Stimulated activated CD4-positive, alpha-beta T cell treated with anti-CD3 and anti-CD28 coated beads, Interleukin-1b, Interleukin-23, amount 100 ng/mL, for 1 hour (primary cell): Measurements from ENCODE around the gene GBA2.

Source experiments
- DNase-seq, 2 donors: peaks; one replicate each; pipeline ENCODE4 v3.0.0-alpha.2; 2020; ENCODE audit warnings: low read depth in 2 of 2

The GBA2 gene

DNA sequence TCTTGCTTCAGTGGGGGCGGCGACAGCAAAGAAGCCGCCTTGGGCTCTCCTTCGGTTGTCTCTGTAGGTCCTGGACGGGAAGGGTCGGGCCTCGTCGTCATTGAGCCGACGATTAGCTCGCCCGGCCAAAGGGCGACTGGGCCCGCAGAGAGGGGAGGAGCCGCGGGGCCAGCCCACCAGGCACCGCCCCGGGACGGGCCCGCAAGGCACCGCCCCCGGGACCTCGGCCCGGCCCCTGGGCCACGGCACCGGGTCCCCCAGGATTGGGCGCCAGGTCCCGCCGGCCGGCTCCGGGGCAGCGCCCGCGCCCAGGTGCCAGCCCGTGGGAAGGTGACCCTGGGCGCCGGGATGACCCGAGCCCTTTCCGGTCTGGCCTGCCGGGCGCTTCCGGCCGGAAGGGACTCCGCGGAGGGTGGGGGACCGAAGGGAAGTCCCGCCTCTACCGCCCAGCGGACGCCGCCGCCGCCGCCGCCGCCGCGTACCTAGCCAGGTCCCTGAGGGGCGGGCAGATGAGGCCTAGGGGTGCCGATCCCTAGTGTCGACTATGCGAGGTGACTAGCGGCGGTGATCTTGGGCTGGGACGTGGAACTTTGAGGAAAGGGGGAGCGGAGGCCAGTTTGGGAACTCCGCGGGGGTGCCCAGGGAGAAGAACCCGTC lies at the start of gene GBA2, which contains the start of gene RGP1:
Gene GBA2, minus strand, starts transcription at position 371 of the 657 bp plus-strand sequence. CDS start 524 bp downstream, outside the sequence.
Gene RGP1, plus strand, starts transcription at position 430 of the 657 bp plus-strand sequence. CDS start 469 bp downstream, outside the sequence.
- peak in 1 of 2 donors; percentile 38 for DNase-seq

- DNase-seq: no peak
Observed at GRCh38 chr9:35797311-35798109, 48.5 kb upstream of the GBA2 start.

- no peak for DNase-seq
Observed at GRCh38 chr9:35795695-35796094, 46.7 kb upstream of the GBA2 start.

DNA sequence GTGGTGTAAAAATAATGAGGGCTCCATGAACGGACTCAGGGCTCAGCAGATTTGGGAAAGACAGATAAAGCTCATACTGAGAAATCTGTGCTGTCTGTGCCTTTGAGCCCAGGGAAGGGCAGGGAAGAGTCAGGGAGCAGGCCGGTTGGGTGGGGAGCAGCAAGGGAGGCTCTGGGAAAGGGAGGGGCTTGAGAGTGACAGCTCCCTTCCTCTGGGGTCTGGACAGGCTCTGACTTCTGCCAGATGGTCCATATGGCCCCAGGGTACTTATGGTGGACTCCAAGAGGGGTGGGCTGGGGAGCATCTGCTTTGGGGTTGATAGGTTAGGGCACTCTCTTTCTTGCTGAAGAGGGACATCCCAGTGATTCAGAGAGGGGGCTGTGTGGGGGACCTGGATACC lies 44.4 kb upstream of the GBA2 start:
- DNase-seq: no peak

DNA sequence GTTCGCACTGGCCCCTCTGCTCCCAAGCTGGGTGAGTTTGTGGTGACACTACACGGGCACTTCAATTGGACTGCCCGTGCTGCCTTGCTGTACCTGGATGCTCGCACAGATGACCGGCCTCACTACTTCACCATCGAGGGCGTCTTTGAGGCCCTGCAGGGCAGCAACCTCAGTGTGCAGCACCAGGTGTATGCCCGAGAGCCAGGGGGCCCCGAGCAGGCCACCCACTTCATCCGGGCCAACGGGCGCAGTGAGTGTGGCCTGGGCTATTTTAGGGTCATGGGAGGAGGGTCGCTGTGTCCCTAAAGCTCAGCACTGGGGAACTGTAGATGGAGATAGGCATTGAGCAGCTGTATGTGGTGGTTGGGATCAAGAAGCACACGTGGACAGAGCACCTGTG lies 43.8 kb upstream of the GBA2 start:
- no peak for DNase-seq

GRCh38 chr9:35792024-35792813 lies 43.2 kb upstream of the GBA2 start:
- DNase-seq: no peak

- no peak for DNase-seq
Observed at GRCh38 chr9:35791297-35791921, 42.4 kb upstream of the GBA2 start, which contains the start of gene NPR2. Gene NPR2, plus strand, starts transcription at chr9:35791591. Its CDS starts 818 bp downstream, at chr9:35792409.

DNA sequence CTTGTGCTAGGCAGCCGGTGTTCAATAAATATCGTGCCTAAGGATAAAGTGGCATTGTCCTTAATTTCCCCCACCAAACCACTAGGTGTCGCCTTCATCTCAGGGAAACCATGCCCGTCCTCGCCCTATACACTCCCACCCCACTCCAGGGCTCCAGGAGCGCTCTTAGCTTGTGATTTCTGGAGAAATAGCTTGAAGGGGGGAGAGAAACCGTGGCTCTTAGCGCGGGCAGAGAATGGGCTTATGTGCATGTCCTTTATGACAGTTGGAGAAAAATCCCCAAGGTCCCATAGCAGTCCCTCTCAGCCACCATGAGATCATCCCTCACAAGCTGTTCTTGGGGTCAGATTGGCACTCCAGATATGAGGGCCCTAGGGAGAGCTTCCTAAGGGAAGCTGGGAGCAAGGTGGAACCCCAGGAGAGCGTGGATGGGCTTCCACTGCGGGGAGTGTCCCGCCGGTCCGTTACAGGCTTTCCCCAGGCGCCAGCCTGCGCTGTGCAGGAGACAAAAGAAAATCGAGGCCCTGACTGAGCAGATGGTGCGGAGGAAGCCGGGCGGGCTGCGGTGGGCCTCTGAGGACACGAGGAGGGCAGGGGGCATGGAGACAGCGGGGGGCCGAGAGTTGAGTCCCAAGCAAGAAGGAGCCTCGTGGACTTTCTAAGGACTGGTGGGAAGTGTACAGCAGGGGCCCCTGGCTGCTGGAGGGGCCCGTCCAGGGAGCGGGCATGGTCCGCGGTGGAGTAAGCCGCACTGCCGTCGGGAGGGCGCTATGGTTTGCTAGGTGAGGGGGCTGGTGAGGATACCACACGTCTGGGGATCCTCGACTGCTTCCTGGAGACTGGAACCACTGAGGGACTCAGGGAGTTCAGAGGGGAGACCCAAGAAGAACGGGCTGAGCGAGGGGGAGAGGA lies 41.6 kb upstream of the GBA2 start:
- DNase-seq: peak in 1 of 2 donors; percentile 16

GRCh38 chr9:35790025-35790384 lies 41.0 kb upstream of the GBA2 start:
- DNase-seq: no peak

- DNase-seq: no peak
Observed at GRCh38 chr9:35789541-35789940, 40.5 kb upstream of the GBA2 start.

GRCh38 chr9:35783418-35783817 lies 34.4 kb upstream of the GBA2 start:
- no peak for DNase-seq

GRCh38 chr9:35781066-35781465 lies 32.0 kb upstream of the GBA2 start:
- DNase-seq: no peak

GRCh38 chr9:35778496-35778895 lies 29.5 kb upstream of the GBA2 start:
- no peak for DNase-seq

DNA sequence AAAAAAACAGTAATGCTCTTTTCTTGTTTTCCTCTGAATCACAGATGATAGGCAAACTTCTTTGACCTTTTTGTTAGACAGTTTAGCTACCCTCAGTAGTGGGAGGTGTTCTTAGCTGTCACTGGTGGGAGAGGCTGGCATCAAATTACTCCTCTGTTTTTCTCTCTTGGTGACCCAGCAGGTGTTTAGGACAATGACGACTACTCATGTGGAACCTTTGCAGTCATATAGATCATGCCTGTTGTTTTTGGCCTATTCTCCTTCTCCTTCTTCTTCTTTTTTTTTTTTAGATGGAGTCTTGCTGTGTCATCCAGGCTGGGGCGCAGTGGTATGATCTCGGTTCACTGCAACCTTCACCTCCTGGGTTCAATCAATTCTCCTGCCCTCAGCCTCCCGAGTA lies 27.0 kb upstream of the GBA2 start:
- no peak for DNase-seq

DNA sequence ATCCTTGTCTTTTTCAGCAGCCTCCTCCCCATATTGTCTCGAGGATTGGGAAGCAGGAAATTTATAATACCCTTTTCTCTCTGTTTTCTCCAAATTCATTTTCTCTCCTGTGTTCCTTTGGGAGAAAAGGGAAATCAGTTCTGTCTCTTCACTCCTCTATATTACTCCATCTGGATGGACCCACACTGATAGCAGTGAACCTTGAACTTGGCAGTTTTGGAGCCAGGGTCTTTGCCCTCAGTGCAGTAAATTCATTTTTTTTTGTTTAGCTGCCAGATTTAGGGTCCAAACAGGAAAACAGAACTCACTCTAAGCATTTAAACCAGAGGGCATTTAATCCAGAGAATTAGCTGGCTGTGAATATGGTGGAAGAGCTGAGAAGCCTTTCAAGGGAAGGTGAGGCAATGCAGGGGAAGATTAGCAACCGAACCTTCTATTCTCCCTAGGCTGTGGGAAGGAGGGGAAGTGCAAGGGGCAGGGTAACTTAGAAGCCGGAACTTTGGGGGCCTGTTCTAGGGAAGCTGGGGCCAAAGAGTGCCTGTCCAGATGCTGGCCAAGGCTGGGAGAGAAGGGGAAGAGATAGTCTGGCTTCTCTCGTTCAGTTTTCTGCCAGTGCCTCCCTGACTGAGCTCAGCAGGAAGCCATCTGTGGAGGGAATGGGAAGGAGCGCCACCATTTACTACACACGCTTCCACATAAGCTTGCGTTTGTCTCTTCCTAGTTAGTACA lies 26.0 kb upstream of the GBA2 start:
- DNase-seq: no peak

GRCh38 chr9:35771943-35772342 lies 22.9 kb upstream of the GBA2 start:
- DNase-seq: no peak

DNA sequence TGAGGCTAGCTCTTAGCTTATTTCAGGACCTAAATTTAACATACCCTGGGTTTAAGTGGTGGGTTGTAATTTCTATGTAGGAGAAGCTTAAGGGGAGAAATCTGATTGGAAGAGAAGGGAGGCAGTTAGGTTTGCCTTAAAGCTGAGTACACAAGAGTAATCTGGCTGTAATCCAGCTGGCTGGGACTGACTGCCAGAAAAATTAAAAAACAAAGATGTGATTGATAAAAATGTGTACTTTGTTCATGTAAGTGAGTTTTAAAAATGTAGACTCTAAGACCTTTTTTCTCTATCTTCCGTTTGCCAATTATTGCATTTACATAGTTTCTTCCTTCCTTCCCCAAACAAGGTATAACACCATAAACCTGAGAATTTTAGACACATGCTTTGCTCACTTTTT lies 22.5 kb upstream of the GBA2 start:
- no peak for DNase-seq

DNA sequence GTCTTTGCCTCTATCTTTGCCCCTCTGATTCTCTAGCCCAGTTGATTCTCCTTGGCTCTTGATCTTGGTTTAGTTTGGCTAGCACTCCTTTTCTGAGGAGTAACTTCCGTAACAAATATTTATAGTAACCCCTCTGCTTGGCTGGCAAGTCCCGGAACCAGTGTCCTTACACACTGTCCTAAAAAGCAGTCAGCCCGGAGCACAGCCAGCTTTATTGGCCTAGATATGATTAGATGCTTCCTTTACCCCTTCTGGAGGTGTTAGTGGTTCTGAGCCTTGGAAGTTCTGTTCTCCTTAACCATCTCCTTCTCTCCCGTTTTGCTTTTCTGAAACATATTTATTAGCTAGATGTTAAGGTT lies 22.0 kb upstream of the GBA2 start:
- no peak for DNase-seq

- DNase-seq: no peak
Observed at GRCh38 chr9:35769763-35770162, 20.7 kb upstream of the GBA2 start.

- no peak for DNase-seq
Observed at GRCh38 chr9:35767458-35767857, 18.4 kb upstream of the GBA2 start.
